Aorta (tissue), 5 donors: ENCODE data around the gene CD82. TPM values are rescaled to one million over a fixed set of nuclear protein-coding genes. Genes with fewer than 3 reads are reported as not detected.

Experiments used
- ATAC-seq: fragments of 200-7000 bp; cut with Tn5 transposase; one replicate; pipeline ENCODE4 v1.9.1; 2022; ENCODE audit warnings: moderate library complexity; ENCODE audit not compliant: low FRiP score
- DNase-seq, 2 donors: peaks; one replicate each; pipeline ENCODE4 v3.0.0-alpha.2; 2020
- H3K27ac ChIP-seq, 2 donors: one replicate each; pipeline ENCODE4 v1.5.1; 2013; ENCODE audit warnings: low read length in 2 of 2, mild to moderate bottlenecking in 2 of 2, moderate library complexity in 2 of 2, control low read depth in 1 of 2, inconsistent platforms in 1 of 2, low read depth in 1 of 2
- H3K27me3 ChIP-seq, 2 donors: one replicate each; pipeline ENCODE4 v1.6.1; 2013; ENCODE audit warnings: control low read depth in 1 of 2, low read length in 1 of 2, mild to moderate bottlenecking in 1 of 2, moderate library complexity in 1 of 2; ENCODE audit not compliant: insufficient read depth in 2 of 2, control insufficient read depth in 1 of 2
- H3K36me3 ChIP-seq, 2 donors: one replicate each; pipeline ENCODE4 v1.6.1; 2013; ENCODE audit warnings: control low read depth in 1 of 2, low read length in 1 of 2, mild to moderate bottlenecking in 1 of 2; ENCODE audit not compliant: insufficient read depth in 2 of 2, control insufficient read depth in 1 of 2
- H3K4me1 ChIP-seq, 2 donors: one replicate each; pipeline ENCODE4 v1.6.1; 2013; ENCODE audit warnings: low read length in 2 of 2, control low read depth in 1 of 2, mild to moderate bottlenecking in 1 of 2, moderate library complexity in 1 of 2; ENCODE audit not compliant: insufficient read depth in 2 of 2, control insufficient read depth in 1 of 2
- H3K4me3 ChIP-seq, 2 donors: one replicate each; pipeline ENCODE4 v1.5.1; 2013; ENCODE audit warnings: low read length in 2 of 2, control low read depth in 1 of 2, mild to moderate bottlenecking in 1 of 2
- H3K9me3 ChIP-seq: one replicate; pipeline ENCODE4 v1.6.1; 2013; ENCODE audit warnings: mild to moderate bottlenecking, low read length; ENCODE audit not compliant: control insufficient read depth
- WGBS, 2 donors: extraction: QIAGEN DNeasy Blood & Tissue Kit; methylation state at CpG; one replicate each; pipeline ENCODE4 v1.1.7; 2013; 5-methylcytosine and 5-hydroxymethylcytosine counted together
- intact Hi-C, 2 donors: fragments of 100-400 bp; cut with DNase I; formaldehyde crosslinking; loops; one replicate each; pipeline versions ENCODE4 v1.14.2 to v1.15.0; 2022
- polyA plus RNA-seq, 2 donors: library from polyadenylated mRNA; stranded (reverse); fragments of 200-250 nt; gene quantifications; one replicate each; pipeline ENCODE4 v1.2.3, GENCODE V29; 2013
- total RNA-seq, 2 donors: library from RNA; stranded (reverse); fragmentation: NEBNext Ultra II Directional; extraction: Animal tissue kit (Norgen Biotek cat#: 25700); gene quantifications; one replicate each; pipeline ENCODE4 v1.2.1, GENCODE V29; 2021
- donor health status: healthy with polysubstance abuse.
- donor health status: Bipolar disorder and iron deficiency.
- donor health status: DM: no; HTN: no; CAD: no.
- donor health status: DM: no; HTN: no; CAD: no.
- donor health status: DM: yes; HTN: yes; CAD: no.

CD82 gene
- total and polyA plus RNA-seq, 4 donors = 21.0 to 64.6 (median 46.1) TPM

- H3K9me3 ChIP-seq = no peaks in the 10 kb centered on the region
- no peak overlapping the region for H3K27ac ChIP-seq
- no peaks in the 10 kb centered on the region for H3K4me1 ChIP-seq
- intact Hi-C loops = no loop called here
- no peaks in the 10 kb centered on the region for H3K27me3 ChIP-seq
- 94% methylated on average over 9 of the region's 9 CpGs for WGBS, 2 donors
- no peak overlapping the region for H3K4me3 ChIP-seq
- H3K36me3 ChIP-seq = no peaks in the 10 kb centered on the region
- DNase-seq (no peak), ATAC-seq (no peak)
These were observed 44.9 kb downstream of the CD82 start for GRCh38 chr11:44610186-44610955.

GRCh38 chr11:44611088-44611487 lies 45.6 kb downstream of the CD82 start:
- Histone ChIP-seq H3K9me3 (no peaks in the 10 kb centered on the region), H3K27me3 (no peaks in the 10 kb centered on the region), H3K27ac (no peak overlapping the region), H3K4me3 (no peak overlapping the region), H3K36me3 (no peaks in the 10 kb centered on the region), H3K4me1 (no peaks in the 10 kb centered on the region)
- DNase-seq = no peak
- intact Hi-C loops = no loop called here
- WGBS, 2 donors = 80 to 91% methylated on average over 6 of the region's 6 CpGs
- no peak for ATAC-seq

GRCh38 chr11:44611687-44612434 lies 46.4 kb downstream of the CD82 start:
- H3K9me3 ChIP-seq = no peaks in the 10 kb centered on the region
- H3K4me3 ChIP-seq = no peak overlapping the region
- no peak overlapping the region for H3K27ac ChIP-seq
- no peaks in the 10 kb centered on the region for H3K4me1 ChIP-seq
- intact Hi-C loops = loop anchor here in 1 of 2 donors (2.0 kb wide), 1 partner anchor 47 kb away; the partner anchor contains the start of gene CD82
- no peaks in the 10 kb centered on the region for H3K36me3 ChIP-seq
- ATAC-seq (no peak), DNase-seq (peak in 1 of 2 donors; percentile 45)
- WGBS, 2 donors = 71 to 74% methylated on average over 7 of the region's 7 CpGs
- H3K27me3 ChIP-seq = no peaks in the 10 kb centered on the region

- no peaks in the 10 kb centered on the region for H3K36me3 ChIP-seq
- WGBS, 2 donors = 88 to 90% methylated on average over 6 of the region's 6 CpGs
- intact Hi-C loops = loop anchor here in 1 of 2 donors (2.0 kb wide), 1 partner anchor 48 kb away; the partner anchor contains the start of gene CD82
- H3K27ac ChIP-seq = no peak overlapping the region
- DNase-seq = peak in 1 of 2 donors; percentile 9
- no peaks in the 10 kb centered on the region for H3K9me3 ChIP-seq
- H3K27me3 ChIP-seq = no peaks in the 10 kb centered on the region
- H3K4me1 ChIP-seq = no peaks in the 10 kb centered on the region
- no peak overlapping the region for H3K4me3 ChIP-seq
- ATAC-seq = no peak
These were observed 47.7 kb downstream of the CD82 start for GRCh38 chr11:44613153-44613552.

- Histone ChIP-seq H3K4me1 (no peaks in the 10 kb centered on the region), H3K4me3 (no peak overlapping the region), H3K9me3 (no peaks in the 10 kb centered on the region), H3K27me3 (no peaks in the 10 kb centered on the region), H3K27ac (no peak overlapping the region), H3K36me3 (no peaks in the 10 kb centered on the region)
- intact Hi-C loops = no loop called here
- WGBS, 2 donors = 54 to 64% methylated on average over 7 of the region's 7 CpGs
- ATAC-seq (no peak), DNase-seq (peak; percentile 20 to 70)
These were observed 48.9 kb downstream of the CD82 start for GRCh38 chr11:44614281-44614775.

GRCh38 chr11:44615041-44615755 lies 49.7 kb downstream of the CD82 start:
- no peaks in the 10 kb centered on the region for H3K9me3 ChIP-seq
- H3K36me3 ChIP-seq = no peaks in the 10 kb centered on the region
- intact Hi-C loops = no loop called here
- no peaks in the 10 kb centered on the region for H3K27me3 ChIP-seq
- H3K4me3 ChIP-seq = no peak overlapping the region
- DNase-seq = peak; percentile 41 to 56
- no peaks in the 10 kb centered on the region for H3K4me1 ChIP-seq
- no peak for ATAC-seq
- WGBS, 2 donors = 86 to 89% methylated on average over 15 of the region's 15 CpGs
- no peak overlapping the region for H3K27ac ChIP-seq

GRCh38 chr11:44615913-44616791 lies 50.7 kb downstream of the CD82 start:
- intact Hi-C loops = no loop called here
- no peak overlapping the region for H3K4me3 ChIP-seq
- whole genome bisulfite sequencing, 2 donors = 89 to 91% methylated on average over 14 of the region's 14 CpGs
- H3K27ac ChIP-seq = no peak overlapping the region
- no peaks in the 10 kb centered on the region for H3K27me3 ChIP-seq
- no peaks in the 10 kb centered on the region for H3K4me1 ChIP-seq
- ATAC-seq (no peak), DNase-seq (peak; percentile 23 to 51)
- H3K36me3 ChIP-seq = no peaks in the 10 kb centered on the region
- H3K9me3 ChIP-seq = no peaks in the 10 kb centered on the region
